PC-9 (cell line): ENCODE data around the gene EIF4A3.

Source experiments
- EZH2 ChIP-seq: fragments of 200-600 bp; sonication (generic); IDR thresholded peaks from 2 replicates; pipeline ENCODE4 v1.8.0; 2017; ENCODE audit warnings: antibody characterized with exemption, low read depth
- TF ChIP-seq, protein P1 (sequence below): fragments of 200-600 bp; sonication (generic); conservative IDR thresholded peaks from 2 replicates; pipeline ENCODE4 v1.6.1; 2017; ENCODE audit warnings: mixed run types, antibody characterized with exemption, mild to moderate bottlenecking, moderate library complexity

DNA sequence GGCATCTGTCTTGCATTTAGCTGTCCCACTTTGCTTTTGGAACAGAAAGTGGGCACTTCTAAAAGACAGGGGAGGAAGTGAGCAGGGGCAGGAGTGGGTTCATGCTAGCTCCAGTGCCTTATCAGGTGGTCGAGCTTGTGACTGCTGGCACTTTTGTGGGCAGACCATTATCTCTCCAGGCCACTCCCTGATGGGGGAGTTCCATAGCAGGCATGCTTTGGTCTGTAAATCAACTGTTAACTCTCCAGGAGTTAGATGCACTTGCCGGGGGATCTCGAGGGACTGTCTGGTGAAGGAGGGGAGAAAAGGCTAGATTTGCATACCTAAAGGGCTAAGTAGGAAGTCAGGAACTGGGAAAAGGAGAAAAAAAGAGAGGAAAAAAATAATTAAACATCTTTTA is 13.6 kb upstream of the EIF4A3 start:
- TF ChIP-seq, protein P1, sequence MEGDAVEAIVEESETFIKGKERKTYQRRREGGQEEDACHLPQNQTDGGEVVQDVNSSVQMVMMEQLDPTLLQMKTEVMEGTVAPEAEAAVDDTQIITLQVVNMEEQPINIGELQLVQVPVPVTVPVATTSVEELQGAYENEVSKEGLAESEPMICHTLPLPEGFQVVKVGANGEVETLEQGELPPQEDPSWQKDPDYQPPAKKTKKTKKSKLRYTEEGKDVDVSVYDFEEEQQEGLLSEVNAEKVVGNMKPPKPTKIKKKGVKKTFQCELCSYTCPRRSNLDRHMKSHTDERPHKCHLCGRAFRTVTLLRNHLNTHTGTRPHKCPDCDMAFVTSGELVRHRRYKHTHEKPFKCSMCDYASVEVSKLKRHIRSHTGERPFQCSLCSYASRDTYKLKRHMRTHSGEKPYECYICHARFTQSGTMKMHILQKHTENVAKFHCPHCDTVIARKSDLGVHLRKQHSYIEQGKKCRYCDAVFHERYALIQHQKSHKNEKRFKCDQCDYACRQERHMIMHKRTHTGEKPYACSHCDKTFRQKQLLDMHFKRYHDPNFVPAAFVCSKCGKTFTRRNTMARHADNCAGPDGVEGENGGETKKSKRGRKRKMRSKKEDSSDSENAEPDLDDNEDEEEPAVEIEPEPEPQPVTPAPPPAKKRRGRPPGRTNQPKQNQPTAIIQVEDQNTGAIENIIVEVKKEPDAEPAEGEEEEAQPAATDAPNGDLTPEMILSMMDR = no peak
- no peak for TF ChIP-seq EZH2
